Measurements from ENCODE around the gene SYT13. TPM values are rescaled to one million over a fixed set of nuclear protein-coding genes. Genes with fewer than 3 reads are reported as not detected.

Gene SYT13
- total RNA-seq, 1 donor from 2014 or later = 1.3 TPM

GRCh38 chr11:45280449-45280848, 5.7 kb downstream of the SYT13 start:
- intact Hi-C loops (cut with DNase I) = no loop called here
- no peak for DNase-seq (ENCODE audit: low spot score)

- intact Hi-C loops (cut with DNase I) = no loop called here
- DNase-seq (ENCODE audit: low spot score) = no peak
These were observed 6.5 kb downstream of the SYT13 start for GRCh38 chr11:45279645-45280044.

- intact Hi-C loops (cut with DNase I) = no loop called here
- DNase-seq (ENCODE audit: low spot score) = no peak
These were observed 7.4 kb downstream of the SYT13 start for GRCh38 chr11:45278714-45279113.

GRCh38 chr11:45275828-45276227, 10.3 kb downstream of the SYT13 start:
- DNase-seq (ENCODE audit: low spot score) = no peak
- intact Hi-C loops (cut with DNase I) = no loop called here

- DNase-seq (ENCODE audit: low spot score) = no peak
- intact Hi-C loops (cut with DNase I) = no loop called here
These were observed 11.9 kb downstream of the SYT13 start for GRCh38 chr11:45274206-45274605.

GRCh38 chr11:45273509-45273908, 12.6 kb downstream of the SYT13 start:
- intact Hi-C loops (cut with DNase I) = no loop called here
- DNase-seq (ENCODE audit: low spot score) = no peak

- intact Hi-C loops (cut with DNase I) = no loop called here
- DNase-seq (ENCODE audit: low spot score) = no peak
These were observed 13.4 kb downstream of the SYT13 start for GRCh38 chr11:45272701-45273100.

- intact Hi-C loops (cut with DNase I) = no loop called here
- DNase-seq (ENCODE audit: low spot score) = no peak
These were observed 15.0 kb downstream of the SYT13 start for GRCh38 chr11:45270946-45271716.

GRCh38 chr11:45269678-45270077, 16.5 kb downstream of the SYT13 start:
- intact Hi-C loops (cut with DNase I) = no loop called here

GRCh38 chr11:45267652-45268299, 18.4 kb downstream of the SYT13 start:
- no peak for DNase-seq (ENCODE audit: low spot score)
- intact Hi-C loops (cut with DNase I) = no loop called here

More at GRCh38 chr11:45269678-45270077, 16.5 kb downstream of the SYT13 start:
- no peak for DNase-seq (ENCODE audit: low spot score)

- DNase-seq (ENCODE audit: low spot score) = no peak
- intact Hi-C loops (cut with DNase I) = no loop called here
These were observed 19.1 kb downstream of the SYT13 start for GRCh38 chr11:45267052-45267451.

GRCh38 chr11:45266676-45267020, 19.5 kb downstream of the SYT13 start:
- DNase-seq (ENCODE audit: low spot score) = no peak

GRCh38 chr11:45265969-45266675, 20.0 kb downstream of the SYT13 start:
- no peak for DNase-seq (ENCODE audit: low spot score)

More at GRCh38 chr11:45266676-45267020, 19.5 kb downstream of the SYT13 start:
- intact Hi-C loops (cut with DNase I) = no loop called here

GRCh38 chr11:45264839-45265515, 21.2 kb downstream of the SYT13 start:
- intact Hi-C loops (cut with DNase I) = no loop called here

More at GRCh38 chr11:45265969-45266675, 20.0 kb downstream of the SYT13 start:
- intact Hi-C loops (cut with DNase I) = no loop called here

GRCh38 chr11:45263773-45264172, 22.4 kb downstream of the SYT13 start:
- intact Hi-C loops (cut with DNase I) = no loop called here
- no peak for DNase-seq (ENCODE audit: low spot score)

More at GRCh38 chr11:45264839-45265515, 21.2 kb downstream of the SYT13 start:
- no peak for DNase-seq (ENCODE audit: low spot score)

GRCh38 chr11:45262900-45263299, 23.2 kb downstream of the SYT13 start:
- DNase-seq (ENCODE audit: low spot score) = no peak
- intact Hi-C loops (cut with DNase I) = no loop called here

GRCh38 chr11:45260071-45260470, 26.1 kb downstream of the SYT13 start:
- intact Hi-C loops (cut with DNase I) = no loop called here
- no peak for DNase-seq (ENCODE audit: low spot score)

- intact Hi-C loops (cut with DNase I) = no loop called here
- no peak for DNase-seq (ENCODE audit: low spot score)
These were observed 26.5 kb downstream of the SYT13 start for GRCh38 chr11:45259592-45259991.

GRCh38 chr11:45258982-45259530, 27.1 kb downstream of the SYT13 start:
- no peak for DNase-seq (ENCODE audit: low spot score)
- intact Hi-C loops (cut with DNase I) = no loop called here

GRCh38 chr11:45254070-45254469, 32.1 kb downstream of the SYT13 start:
- intact Hi-C loops (cut with DNase I) = loop anchor here (5.0 kb wide), 1 partner anchor 38 kb away; no protein-coding TSS in a partner anchor
- DNase-seq (ENCODE audit: low spot score) = no peak
